ENCODE measurements around the gene SNRNP70.
"Not testable (repeated sequence)": the region's sequence is repeated elsewhere in the genome, so short reads cannot be mapped to it uniquely, and the experiment has no call there.

The SNRNP70 gene

GRCh38 chr19:49069026-49069425 lies 16.2 kb upstream of the SNRNP70 start:
- TF ChIP-seq CTCF (conservative IDR thresholded peaks at IDR 0.05; ENCODE audit: low read depth), result no peak
- ChIA-PET POLR2A (ENCODE audit: low non-redundant PET) (no interaction called here), CTCF (interaction anchor here (0.6 to 1.0 kb wide), 3 partner anchors 53 to 749 kb away, joined by 3 read pairs; no protein-coding TSS in a partner anchor)
- DNase-seq (ENCODE audit: low spot score), result no peak
- H3K27ac ChIP-seq, result no peak overlapping the region

DNA sequence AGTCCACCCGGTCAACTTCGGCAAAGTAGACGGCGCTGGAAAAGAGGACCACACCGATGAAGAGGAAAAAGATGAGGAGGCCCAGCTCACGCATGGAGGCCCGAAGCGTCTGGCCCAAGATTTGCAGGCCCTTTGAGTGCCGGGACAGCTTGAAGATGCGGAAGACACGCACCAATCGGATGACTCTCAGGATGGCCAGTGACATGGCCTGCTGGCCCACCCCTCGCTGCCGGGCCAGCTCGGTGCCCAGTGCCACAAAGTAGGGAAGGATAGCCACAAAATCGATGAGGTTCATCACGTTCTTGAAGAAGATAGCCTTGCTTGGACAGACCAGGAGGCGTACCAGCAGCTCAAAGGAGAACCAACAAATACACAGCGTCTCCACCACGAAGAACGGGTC lies 14.8 kb upstream of the SNRNP70 start:
- H3K27ac ChIP-seq, result no peak overlapping the region
- ChIA-PET POLR2A (ENCODE audit: low non-redundant PET) (interaction anchor here (0.6 kb wide), 1 partner anchor 12 kb away, joined by 4 read pairs; no protein-coding TSS in a partner anchor), CTCF (interaction anchor here (0.6 to 0.7 kb wide), 2 partner anchors 44 to 151 kb away, joined by 3 to 4 read pairs; partner anchors contain the start of gene LIN7B)
- DNase-seq (ENCODE audit: low spot score), result no peak
- TF ChIP-seq CTCF (conservative IDR thresholded peaks at IDR 0.05; ENCODE audit: low read depth), result no peak

- H3K27ac ChIP-seq, result no peak overlapping the region
- CTCF ChIA-PET, result no interaction called here
Observed at GRCh38 chr19:49071860-49072547, 13.2 kb upstream of the SNRNP70 start.

DNA sequence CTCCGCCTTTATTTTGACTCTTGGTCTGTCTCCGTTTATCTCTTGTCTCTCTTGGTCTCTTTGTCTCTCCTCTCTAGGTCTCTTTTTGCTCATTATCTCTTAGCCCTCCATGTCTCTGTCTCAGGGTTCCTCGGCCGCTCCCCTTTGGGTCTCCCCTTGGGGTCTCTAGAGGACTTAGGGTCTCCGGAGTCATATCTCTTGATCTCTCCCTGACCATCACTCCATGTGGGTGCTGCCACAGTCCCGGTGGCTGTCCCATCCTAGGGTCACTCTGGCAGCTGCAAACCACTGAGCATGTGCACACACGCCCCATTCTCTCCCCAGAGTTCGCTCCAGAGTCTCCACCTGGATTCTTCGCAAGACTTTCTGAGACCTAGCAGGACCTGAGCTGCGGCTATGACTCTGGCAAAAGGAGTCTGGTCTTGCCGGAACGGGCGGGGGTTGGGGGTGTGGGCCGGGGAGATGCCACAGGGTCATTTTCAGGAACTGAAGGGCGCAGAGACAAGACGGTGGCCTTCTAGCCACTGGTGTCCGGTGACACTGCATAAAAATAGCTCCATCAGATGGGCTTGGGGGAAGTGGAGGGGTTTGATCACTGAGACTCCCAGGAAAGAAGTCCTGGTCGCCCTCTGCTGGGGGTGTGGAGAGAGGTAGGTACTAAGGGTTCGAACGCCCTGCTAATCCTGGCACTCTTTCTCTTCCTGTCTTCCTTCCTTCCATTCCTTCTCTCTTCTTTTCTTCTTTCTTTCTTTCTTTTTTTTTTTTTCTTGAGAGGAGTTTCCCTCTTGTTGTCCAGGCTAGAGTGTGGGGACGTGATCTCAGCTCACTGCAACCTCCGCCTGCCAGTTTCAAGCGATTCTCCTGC lies 11.5 kb upstream of the SNRNP70 start:
- no peak for DNase-seq (ENCODE audit: low spot score)

More at GRCh38 chr19:49071860-49072547, 13.2 kb upstream of the SNRNP70 start:
- no peak for DNase-seq (ENCODE audit: low spot score)
- POLR2A ChIA-PET (ENCODE audit: low non-redundant PET), result no interaction called here
- TF ChIP-seq CTCF (conservative IDR thresholded peaks at IDR 0.05; ENCODE audit: low read depth), result no peak

GRCh38 chr19:49074869-49075268 lies 10.4 kb upstream of the SNRNP70 start:
- CTCF ChIA-PET, result interaction anchor here (0.6 to 0.7 kb wide), 2 partner anchors 43 to 292 kb away, joined by 3 read pairs; partner anchors contain the start of gene CGB2

More for the DNA sequence above, 11.5 kb upstream of the SNRNP70 start:
- H3K27ac ChIP-seq, result no peak overlapping the region
- ChIA-PET POLR2A (ENCODE audit: low non-redundant PET) (interaction anchor here (0.7 kb wide), 2 partner anchors 66 to 236 kb away, joined by 3 to 4 read pairs; no protein-coding TSS in a partner anchor), CTCF (interaction anchor here (0.6 to 1.1 kb wide), 7 partner anchors 8 to 291 kb away, joined by 3 to 4 read pairs (median 3); no protein-coding TSS in a partner anchor)
- TF ChIP-seq CTCF (conservative IDR thresholded peaks at IDR 0.05; ENCODE audit: low read depth), result 0 out of 2 replicates have a peak, but pooled peaks have one; percentile 11

More at GRCh38 chr19:49074869-49075268, 10.4 kb upstream of the SNRNP70 start:
- POLR2A ChIA-PET (ENCODE audit: low non-redundant PET); DNase-seq (ENCODE audit: low spot score); H3K27ac ChIP-seq: not testable (repeated sequence)
- peak; percentile 71 for TF ChIP-seq CTCF (conservative IDR thresholded peaks at IDR 0.05; ENCODE audit: low read depth)
